ENCODE measurements around the gene SDK1.

Gene SDK1

DNA sequence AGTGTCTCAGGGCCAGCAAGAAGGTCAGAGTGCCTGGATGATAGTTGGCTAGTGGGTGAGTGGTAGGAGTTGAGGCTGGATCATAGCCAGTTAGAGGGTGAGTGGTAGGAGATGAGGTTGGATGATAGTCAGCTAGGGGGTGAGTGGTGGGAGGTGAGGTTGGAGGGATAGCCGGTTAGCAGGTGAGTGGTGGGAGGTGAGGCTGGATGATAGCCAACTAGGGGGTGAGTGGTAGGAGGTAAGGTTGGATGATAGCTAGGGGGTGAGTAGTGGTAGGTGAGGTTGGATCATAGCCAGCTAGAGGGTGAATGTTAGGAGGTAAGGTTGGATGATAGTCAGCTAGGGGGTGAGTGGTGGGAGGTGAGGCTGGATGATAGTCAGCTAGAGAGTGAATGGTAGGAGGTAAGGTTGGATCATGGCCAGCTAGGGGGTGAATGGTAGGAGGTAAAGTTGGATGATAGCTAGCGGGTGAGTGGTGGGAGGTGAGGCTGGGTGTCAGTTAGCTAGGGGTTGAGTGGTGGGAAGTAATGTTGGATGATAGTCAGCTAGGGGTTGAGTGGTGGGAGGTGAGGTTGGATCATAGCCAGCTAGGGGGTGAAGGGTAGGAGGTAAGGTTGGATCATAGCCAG, 226.6 kb downstream of the SDK1 start:
- DNase-seq (ENCODE audit: low read depth in 3 of 3): no peak

DNA sequence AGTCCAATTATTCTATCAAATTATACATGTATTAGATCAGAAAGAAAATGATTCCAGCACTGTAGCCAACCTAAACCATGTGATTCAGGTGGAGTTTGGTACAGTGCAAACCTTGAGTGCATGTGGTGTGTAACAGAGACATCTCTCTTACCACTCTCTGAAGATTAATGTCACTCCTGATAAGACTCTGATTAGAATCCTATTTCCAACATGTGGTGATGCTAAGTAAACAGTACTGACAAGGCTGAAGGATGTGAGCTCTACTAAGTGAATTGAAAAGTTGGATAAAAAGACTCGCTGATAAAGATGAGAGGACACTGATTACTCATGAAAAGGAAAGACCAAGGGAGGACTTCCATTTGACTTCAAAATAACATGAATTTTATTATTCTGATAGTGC, 232.0 kb downstream of the SDK1 start:
- no peak for DNase-seq (ENCODE audit: low read depth in 3 of 3)

DNA sequence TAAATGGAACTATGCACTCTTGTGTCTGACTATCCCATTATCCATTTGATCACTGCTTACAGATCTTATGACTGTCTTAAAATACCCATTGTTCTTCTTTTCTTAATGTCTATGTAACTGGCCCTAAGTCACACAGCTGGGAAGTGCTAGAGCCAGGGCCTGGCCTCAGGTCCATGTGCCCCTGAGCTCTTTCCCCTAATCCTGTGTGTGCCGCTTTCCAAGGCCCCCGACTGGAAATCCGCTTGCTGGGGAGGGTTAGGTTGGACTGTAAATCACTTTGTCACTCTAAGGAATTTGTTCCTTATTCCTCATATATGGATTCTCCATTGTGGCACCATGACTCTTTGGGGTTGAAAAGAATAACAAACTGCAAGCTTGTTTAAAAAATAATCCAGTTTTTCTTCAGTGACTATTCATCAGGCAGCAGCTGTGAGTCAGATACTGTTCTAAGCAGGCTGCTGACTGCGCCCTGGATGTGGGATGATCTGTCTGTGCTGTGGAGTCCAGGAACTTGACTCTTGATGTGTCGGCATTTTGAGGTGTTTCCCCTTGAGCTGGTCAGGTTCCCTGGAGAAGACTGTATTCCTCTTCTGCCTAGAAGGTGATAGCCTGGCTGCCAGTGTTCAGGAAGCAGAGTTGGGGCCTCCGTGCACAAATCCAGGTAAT, 236.3 kb downstream of the SDK1 start:
- no peak for DNase-seq (ENCODE audit: low read depth in 3 of 3)

DNA sequence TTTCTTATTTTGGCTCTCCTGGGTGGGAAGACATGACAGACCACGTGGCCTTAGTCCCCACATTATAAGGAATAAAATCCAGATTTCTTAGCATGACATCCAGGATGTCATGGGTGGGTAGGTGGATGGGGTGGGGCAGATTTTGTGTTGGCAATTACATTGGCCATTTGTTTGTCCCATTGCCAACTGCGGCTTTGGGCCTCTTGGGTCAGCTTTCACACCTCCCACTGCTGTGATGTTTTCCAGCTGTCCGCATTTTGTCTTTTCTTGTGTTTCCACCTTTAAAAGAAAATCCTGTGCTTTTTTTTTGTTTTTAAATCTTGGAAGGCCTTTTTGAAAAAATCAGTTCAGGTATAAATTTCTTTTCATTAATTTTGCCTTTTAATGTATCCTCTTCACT, 237.0 kb downstream of the SDK1 start:
- no peak for DNase-seq (ENCODE audit: low read depth in 3 of 3)

DNA sequence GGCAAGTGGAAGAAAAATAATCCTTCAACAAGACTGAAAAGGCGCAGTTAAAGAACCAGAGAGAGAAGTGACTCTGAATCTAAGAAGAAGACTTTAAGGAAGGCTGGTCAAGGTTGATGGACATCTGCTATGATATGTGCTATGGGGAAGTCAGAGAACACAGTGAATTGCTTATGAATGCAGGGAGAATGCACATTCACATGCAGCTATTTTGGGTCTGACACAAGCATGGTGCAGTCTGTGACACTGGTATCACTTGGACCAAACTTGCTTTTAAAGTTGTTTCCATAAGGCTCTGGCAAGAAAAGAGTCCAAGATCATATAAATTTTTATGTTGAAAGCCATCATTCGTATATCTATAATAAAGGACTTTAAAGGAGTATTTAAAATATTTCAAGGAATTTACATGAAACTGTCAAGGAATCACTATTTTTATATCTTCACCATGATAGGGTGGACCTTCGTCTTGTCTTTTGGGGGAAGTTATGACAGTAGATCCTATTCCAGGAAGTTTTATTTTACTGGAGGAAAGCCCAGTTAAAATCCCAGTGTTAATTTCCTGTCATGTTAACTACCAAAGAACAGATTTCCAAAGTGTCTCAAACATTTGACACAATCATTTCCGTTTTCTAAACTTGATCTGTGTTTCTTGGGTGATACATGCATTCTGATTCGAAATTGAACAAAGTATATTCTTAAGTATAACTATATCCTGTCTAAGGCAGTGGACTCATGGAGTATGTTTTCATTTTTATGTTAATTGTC, 239.6 kb downstream of the SDK1 start:
- no peak for DNase-seq (ENCODE audit: low read depth in 3 of 3)

DNA sequence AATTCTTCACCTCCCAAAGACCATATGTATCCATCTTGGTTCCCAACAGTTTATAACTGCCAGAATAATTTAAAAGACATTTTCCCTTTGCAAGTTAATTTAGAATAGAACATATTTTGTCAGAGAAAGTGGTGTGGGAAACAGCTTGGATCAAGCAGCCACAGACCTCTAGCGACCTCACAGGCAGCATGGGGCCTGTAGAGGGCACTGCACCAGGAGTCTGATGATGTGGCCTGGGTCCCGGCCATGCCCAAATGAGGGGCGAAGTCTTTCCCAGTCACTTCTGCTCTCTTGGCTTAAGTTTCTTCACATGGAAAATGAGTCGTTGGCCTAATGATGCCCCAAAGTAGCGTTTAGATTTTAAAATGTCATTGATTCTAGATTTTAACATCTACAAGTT, 243.2 kb downstream of the SDK1 start:
- DNase-seq (ENCODE audit: low read depth in 3 of 3): no peak

DNA sequence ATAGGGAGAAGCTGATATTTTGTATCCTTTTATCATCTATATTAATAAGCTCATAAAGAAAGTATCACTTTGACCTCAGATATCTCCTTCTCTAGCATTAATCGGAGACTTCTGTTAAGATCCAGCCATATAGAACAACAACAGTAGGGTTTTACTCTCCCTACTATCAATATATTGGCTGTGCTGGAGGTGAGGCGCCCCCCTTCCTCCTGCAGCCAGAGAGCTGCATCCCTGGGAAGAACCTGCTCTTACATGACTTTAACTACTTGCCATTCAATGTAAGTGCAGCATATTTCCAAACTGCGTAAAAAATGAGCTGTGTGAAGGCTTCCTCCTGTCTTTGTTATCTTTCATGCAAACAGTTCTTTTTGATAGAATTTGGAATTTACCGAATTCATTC, 247.8 kb downstream of the SDK1 start:
- DNase-seq (ENCODE audit: low read depth in 3 of 3): no peak

DNA sequence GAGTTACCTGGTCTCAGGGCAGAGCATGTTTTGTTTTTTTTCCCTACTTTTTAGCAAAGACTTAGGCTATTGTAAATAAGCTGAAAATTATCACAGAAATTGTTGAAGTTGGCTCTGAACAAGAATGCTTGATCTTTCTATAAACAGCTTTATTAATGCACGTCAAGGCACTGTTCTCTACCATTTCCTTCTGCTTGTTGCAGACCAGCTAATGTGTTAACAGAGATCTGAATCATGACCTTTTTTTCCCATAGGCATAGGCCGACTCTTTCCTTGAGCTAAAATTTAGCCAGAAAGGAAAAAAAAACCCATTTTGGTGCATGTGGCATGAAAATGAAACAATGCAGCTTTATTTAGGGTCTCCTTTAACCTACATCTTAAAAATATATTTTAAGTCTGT, 248.5 kb downstream of the SDK1 start:
- no peak for DNase-seq (ENCODE audit: low read depth in 3 of 3)

DNA sequence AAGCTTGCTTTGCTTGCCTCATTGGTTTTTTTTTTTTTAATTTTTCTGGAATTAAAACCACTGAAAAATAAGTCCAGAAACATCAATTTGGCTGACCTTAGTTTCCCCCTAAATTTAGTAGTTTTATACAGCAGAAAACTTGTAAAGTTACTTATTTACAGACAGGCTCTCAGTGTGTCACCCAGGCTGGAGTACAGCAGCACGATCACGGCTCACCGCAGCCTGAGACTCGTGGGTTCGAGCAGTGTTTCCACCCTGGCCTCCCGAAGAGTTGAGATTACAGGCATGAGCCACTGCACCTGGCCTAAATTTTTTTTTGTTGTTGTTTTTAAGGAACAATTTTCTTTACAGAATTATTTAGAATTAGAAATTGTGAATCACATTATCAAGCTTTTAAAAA, 250.5 kb downstream of the SDK1 start:
- no peak for DNase-seq (ENCODE audit: low read depth in 3 of 3)

DNA sequence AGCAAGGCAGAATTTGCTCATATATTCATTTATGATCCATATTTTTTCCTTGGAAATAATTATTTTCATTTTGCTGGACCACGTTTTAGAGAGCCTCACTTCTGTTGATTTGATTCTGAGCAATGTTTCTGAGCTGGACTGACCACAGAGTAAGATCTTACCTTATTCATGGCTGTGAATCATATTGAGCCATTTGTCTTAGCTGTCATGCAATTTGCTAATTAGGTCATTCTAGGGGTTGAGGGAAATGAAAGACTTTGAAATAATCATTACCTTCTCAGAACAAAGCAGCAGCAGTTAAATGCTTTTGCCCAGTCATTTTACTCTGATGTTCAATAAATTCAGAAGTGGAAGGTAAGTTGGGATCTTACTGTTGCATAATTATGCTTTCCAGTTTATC, 251.4 kb downstream of the SDK1 start:
- no peak for DNase-seq (ENCODE audit: low read depth in 3 of 3)

DNA sequence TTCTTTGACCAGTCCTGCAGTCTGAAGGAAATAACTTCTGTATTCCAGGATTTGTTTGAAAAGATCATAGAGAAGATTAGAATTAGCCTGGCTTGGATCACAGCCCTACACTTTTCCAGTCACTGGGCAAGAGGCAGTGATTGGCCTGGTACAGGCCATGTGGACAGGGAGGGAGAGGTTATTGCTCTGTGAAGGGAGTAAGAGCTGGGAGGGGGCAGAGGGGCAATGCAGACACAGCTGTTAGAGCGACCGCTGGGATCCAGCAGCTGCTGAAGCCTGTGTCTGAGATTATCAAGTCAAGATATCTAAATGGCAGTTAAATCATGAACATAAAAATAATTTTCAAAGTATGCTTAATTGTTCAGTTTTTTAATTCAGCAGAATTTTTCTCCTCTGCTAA, 257.3 kb downstream of the SDK1 start:
- no peak for DNase-seq (ENCODE audit: low read depth in 3 of 3)

DNA sequence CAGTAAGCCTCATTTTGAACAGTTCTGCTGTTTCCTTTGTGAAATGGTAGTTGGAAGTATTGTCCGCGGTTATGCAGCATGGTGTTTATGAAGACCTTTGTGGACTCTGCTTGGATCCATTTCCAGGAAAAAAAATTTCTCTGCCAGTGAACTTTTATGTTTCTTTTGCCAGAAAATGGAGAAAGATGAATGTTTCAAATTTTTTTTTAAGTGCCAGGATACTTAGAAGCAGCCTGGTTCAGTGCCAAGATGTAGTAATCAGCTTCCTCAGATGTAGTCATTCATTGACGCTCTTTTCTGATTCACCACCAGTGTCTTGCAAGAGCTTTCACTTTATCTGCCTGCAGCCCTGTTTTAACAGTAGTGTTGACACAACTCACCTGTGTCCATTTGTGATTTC, 258.2 kb downstream of the SDK1 start:
- DNase-seq (ENCODE audit: low read depth in 3 of 3): no peak

DNA sequence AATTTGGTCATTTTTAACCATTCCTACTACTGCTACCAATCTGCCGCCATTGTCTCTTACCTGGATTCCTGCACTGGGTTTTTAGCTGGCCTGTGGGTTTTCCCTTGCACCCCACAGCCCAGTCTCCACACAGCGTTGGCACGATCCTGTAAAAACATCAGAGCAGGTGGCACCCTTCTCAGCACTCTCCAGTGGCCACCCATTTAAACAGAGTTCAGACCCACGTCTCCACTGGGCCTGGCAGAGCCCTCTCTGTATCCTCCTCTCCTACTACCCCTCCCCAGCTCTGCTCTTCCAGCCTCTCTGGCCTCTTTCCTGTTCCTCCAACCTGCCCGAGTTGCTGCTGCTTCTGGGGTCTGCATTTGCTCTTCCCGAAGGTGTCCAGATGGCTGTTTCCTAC, 259.4 kb downstream of the SDK1 start:
- DNase-seq (ENCODE audit: low read depth in 3 of 3): no peak

DNA sequence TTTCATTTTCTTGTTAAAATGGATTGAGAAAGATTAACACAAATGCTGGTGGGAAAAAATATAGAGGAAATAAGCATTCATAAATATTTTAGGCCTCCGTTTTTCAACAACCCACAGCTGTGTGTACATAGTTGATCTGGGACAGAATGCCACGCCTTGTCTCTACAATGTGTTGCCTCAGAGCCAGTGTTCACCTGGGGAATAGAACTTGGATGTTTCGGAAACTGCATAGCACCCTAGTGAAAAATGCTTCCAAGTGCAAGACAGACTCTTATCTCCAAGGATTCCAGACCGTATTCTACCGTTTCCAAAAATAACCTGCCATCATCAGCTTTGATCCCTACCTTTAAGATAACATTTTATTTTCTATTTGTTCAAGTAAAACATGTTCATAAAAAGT, 260.9 kb downstream of the SDK1 start:
- no peak for DNase-seq (ENCODE audit: low read depth in 3 of 3)

DNA sequence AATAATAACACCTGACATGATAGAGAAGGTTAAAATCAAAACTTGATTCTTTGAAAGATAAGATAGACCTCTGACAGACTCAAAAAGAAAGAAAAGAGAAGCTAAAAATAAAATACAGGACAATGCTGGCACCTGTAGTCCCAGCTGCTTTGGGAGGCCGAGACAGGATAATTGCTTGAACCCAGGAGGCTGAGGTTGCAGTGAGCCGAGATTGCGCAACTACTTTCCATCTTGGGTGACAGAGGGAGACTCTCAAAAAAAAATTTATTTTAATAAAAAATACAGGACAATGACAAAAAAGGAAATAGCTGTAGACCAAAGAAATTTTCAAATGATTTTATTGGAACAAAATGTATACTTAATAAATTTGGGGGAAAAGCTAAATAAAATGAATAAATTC, 263.2 kb downstream of the SDK1 start:
- DNase-seq (ENCODE audit: low read depth in 3 of 3): no peak

DNA sequence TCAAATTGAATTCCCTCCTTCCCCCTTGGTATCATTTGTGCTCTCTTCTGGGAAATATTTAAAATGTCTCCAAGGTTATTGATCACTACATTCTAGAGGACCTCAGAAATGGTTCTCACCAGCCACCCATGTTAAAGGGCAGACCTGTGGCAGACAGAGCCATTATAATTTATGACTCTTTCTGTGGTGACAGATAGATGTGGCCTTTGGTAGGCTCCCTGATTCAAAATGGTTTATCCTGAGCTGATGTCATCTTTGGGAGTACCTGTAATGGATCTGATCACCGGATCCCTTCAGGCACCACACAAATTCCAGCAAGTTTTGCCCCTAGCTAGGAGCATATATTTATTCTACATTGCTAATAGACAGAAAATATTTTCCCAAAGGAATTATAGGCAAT, 267.5 kb downstream of the SDK1 start:
- DNase-seq (ENCODE audit: low read depth in 3 of 3): no peak

DNA sequence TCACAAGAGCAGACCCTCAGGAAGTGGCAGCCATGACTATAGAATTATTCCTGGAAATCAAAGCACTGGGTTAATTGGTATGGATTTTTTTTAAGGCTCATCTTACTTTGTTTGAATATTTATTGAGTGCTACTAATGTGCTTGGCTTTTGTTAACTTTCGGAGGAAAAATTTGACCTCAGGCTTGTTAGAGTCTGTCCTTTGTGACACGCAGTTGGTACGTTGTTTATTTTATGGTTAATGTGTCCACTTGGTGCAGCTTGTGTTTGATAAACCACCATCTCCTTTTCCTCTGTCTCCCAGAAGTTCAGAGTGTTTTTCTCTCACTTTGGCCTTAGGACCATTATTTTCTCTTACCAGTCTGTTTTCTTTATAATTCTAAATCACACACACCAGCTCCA, 268.6 kb downstream of the SDK1 start:
- DNase-seq (ENCODE audit: low read depth in 3 of 3): no peak

DNA sequence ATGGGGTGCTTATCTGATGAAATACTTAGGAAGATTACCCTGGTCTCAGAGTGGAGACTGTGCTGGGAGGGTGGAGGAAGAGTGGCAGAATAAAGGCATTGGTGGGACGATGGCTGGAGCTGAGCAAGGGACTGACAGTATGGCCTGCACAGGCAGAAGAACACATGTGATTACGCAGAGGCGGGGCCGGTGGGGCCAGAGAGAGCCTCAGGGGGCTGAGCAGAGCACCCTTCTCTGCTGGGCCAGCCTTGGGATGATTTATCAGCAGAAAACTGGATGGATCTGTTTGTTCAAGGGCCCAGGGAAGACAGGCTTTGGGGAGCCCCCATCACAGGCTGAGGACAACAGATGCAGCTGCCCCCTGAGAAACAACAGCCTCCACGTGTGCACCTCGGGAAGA, 272.1 kb downstream of the SDK1 start:
- DNase-seq (ENCODE audit: low read depth in 3 of 3): no peak

DNA sequence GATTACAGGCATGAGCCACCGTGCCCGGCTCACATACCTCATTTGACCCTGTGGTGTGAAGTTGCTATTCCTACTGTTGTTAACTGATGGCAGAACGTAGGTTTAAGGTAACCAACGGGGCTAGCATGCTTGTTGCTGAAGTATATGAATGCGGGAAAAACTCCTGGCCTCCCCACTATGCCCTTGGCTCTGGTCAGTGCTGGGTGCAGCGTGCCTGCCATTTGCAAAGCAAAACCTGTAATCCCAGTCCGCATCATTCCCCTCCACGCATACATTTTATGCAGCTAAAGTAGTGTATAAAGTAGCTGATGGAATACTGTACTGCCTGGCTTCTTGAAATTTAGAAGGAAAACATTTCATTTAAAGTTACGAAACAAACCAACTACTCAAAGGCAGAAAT, 273.3 kb downstream of the SDK1 start:
- no peak for DNase-seq (ENCODE audit: low read depth in 3 of 3)

DNA sequence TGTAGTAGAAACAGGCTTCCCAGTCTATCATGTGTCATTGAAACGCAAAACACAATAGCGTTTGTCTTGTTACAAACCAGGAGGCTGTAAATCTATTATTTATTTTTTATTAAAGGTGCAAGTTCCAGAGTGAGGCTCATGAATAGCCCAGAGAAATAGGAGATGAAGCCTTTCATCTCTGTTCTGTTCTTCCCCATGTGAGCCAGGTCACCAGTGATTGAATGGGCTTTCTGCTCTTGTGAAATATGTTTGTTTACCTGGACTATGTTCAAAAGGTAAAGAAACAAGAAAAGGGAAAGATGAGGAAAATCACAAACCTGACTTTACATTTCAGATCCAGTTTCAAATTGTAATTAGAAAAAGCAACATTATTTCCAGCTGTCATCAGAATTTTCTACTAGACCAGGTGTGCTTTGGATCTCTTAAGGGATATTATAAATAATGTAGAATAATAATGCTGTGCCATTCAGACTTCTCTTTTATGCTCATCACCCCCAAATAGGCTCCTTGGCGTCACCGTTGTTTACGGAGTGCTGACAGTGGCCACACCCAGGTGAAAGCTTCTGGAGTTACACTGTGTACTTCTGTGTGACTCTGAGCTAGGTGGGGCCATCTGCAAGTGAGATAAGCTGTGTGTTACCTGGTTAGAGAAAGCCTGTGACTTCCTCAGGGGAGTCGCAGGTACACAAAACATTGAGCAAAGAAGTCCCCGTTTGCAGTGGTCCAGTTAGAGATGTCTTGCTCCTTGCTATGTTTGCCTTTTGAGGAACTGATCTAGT, 274.9 kb downstream of the SDK1 start:
- DNase-seq (ENCODE audit: low read depth in 3 of 3): no peak

DNA sequence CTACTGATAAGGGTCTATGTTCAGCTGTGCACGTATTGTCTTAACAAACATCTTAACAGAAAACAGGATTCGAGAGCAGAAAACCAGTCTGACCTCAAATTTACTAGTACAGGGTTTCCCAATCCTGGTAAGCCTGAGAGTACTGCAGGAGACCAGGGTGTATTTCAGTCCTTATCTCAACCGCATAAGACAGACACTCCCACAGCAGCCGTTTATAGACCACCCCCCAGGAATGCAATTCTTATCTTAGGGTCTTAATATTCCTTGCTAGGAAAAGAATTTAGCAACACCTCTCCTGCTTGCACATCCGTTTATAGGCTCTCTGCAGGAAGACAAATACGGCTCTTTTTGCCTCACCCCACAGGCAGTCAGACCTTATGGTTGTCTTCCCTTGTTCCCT, 277.3 kb downstream of the SDK1 start:
- DNase-seq (ENCODE audit: low read depth in 3 of 3): no peak

DNA sequence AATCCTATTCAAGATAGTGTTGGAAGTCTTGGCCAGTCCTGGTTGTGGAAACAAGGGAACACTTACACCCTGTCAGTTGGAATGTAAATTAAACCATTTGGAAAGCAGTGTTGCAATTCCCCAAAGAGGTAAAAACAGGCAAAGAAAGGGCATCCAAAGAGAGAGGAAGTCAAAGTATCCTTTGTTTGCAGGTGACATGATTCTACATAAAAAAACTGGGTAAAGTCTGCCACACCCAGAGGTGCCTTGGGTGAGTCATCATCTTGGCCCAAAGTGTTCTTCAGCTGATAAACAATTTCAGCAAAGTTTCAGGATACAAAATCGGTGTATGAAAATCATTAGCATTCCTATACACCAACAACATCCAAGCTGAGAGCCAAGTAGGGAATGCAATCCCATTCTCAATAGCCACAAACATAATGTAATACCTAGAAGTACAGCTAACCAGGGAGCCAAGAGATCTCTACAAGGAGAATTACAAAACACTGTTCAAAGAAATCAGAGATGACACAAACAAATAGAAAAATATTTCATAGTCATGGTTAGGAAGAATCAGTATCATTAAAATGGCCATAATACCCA, 278.7 kb downstream of the SDK1 start:
- no peak for DNase-seq (ENCODE audit: low read depth in 3 of 3)
